HepG2 (cell line): ENCODE results near the gene B3GNT2. TPM values are rescaled to one million over a fixed set of nuclear protein-coding genes. Genes with fewer than 3 reads are reported as not detected.

ENCODE experiments used
- ATAC-seq: fragments of 200-7000 bp; cut with Tn5 transposase; 3 replicates; pipeline ENCODE4 v1.9.1; 2020; ENCODE audit warnings: mild to moderate bottlenecking, moderate library complexity
- BruUV-seq: library from RNA; stranded (reverse); fragments of 400-500 nt; replicated peaks from 2 replicates; lab custom pipeline; 2021; lab: Mats Ljungman, UMichigan
- CTCF ChIA-PET: fragments of 300-600 bp; formaldehyde crosslinking; extraction: SDS; loops from one replicate; lab custom pipeline; 2021; ENCODE audit warnings: low total read pairs, inconsistent platforms, low intra/inter-chr PET ratio; lab: Yijun Ruan, JAX
- POLR2A ChIA-PET: fragments of 350-600 bp; sonication (Branson Sonifier 250); formaldehyde crosslinking; loops from one replicate; lab custom pipeline; 2020; ENCODE audit warnings: antibody characterized with exemption, inconsistent platforms; lab: Yijun Ruan, JAX
- DNase-seq: peaks from one replicate; pipeline ENCODE4 v3.0.0-alpha.2; 2015; ENCODE audit warnings: low spot score
- FAIRE-seq: peaks from 3 replicates; lab custom pipeline; 2011; peaks lifted over from hg19 to GRCh38; lab: Jason Lieb, UNC
- H2AFZ ChIP-seq: one replicate; pipeline ENCODE4 v1.6.1; 2011; ENCODE audit warnings: low read length, inconsistent platforms
- H3K27ac ChIP-seq: fragments of 300-600 bp; 3 replicates; pipeline ENCODE4 v1.8.0; 2011; ENCODE audit warnings: mixed run types, mild to moderate bottlenecking, mixed read lengths, low read length, inconsistent platforms; ENCODE audit not compliant: insufficient read depth; ENCODE audit errors: extremely low read length
- H3K27me3 ChIP-seq, 2 experiments: fragments of 200-600 bp in 1 of 2; 2 replicates in 1 of 2; 3 replicates in 1 of 2; pipeline versions ENCODE4 v1.6.0 to v1.8.0; 2011; ENCODE audit warnings: low read length in 2 of 2, mild to moderate bottlenecking in 2 of 2, moderate library complexity in 2 of 2, inconsistent platforms in 1 of 2; ENCODE audit not compliant: insufficient read depth in 2 of 2, control insufficient read depth in 1 of 2
- H3K36me3 ChIP-seq, 2 experiments: fragments of 200-600 bp in 1 of 2; replicated peaks in 1 of 2; 2 replicates in 1 of 2; 3 replicates in 1 of 2; pipeline versions ENCODE4 v1.5.1 to v1.8.0; 2011; ENCODE audit warnings: low read length in 2 of 2, inconsistent platforms in 1 of 2; ENCODE audit not compliant: insufficient read depth in 2 of 2, control insufficient read depth in 1 of 2
- H3K4me1 ChIP-seq: 2 replicates; pipeline ENCODE4 v1.5.1; 2012; ENCODE audit warnings: low read length, inconsistent platforms; ENCODE audit not compliant: insufficient read depth
- H3K4me2 ChIP-seq: 2 replicates; pipeline ENCODE4 v1.6.0; 2011; ENCODE audit warnings: low read depth, low read length, inconsistent platforms
- H3K4me3 ChIP-seq, 3 experiments: fragments of 200-600 bp in 1 of 3; sonication (generic), shearing (Covaris generic) in 1 of 3; replicated peaks in 1 of 3; 2 replicates each; pipeline ENCODE4 v1.5.1; 2011 to 2016; ENCODE audit warnings: low read length in 3 of 3, inconsistent platforms in 2 of 3, low read depth in 2 of 3, mild to moderate bottlenecking in 2 of 3, control low read depth in 1 of 3, mixed read lengths in 1 of 3; ENCODE audit not compliant: insufficient read depth in 1 of 3
- H3K79me2 ChIP-seq: one replicate; pipeline ENCODE4 v1.6.1; 2011; ENCODE audit warnings: low read length, inconsistent platforms; ENCODE audit not compliant: insufficient read depth
- H3K9ac ChIP-seq: 2 replicates; pipeline ENCODE4 v1.6.0; 2011; ENCODE audit warnings: mild to moderate bottlenecking, low read depth, low read length, inconsistent platforms; ENCODE audit not compliant: insufficient read depth
- H3K9me3 ChIP-seq: 2 replicates; pipeline ENCODE4 v1.5.1; 2012; ENCODE audit warnings: mild to moderate bottlenecking, low read length
- H4K20me1 ChIP-seq: 2 replicates; pipeline ENCODE4 v1.6.0; 2011; ENCODE audit warnings: inconsistent platforms, mild to moderate bottlenecking, low read length, moderate library complexity; ENCODE audit not compliant: insufficient read depth
- MAF1 ChIP-seq: sonication (generic); formaldehyde crosslinking; IDR thresholded peaks from 2 replicates; pipeline ENCODE4 v1.5.0; 2020; ENCODE audit warnings: missing genetic modification reagents, borderline replicate concordance
- MAFG ChIP-seq: sonication (generic); formaldehyde crosslinking; IDR thresholded peaks from 2 replicates; pipeline ENCODE4 v1.5.1; 2020; ENCODE audit warnings: mild to moderate bottlenecking, missing genetic modification reagents
- SYNCRIP ChIP-seq: fragments of 200-400 bp; formaldehyde crosslinking; IDR thresholded peaks from 2 replicates; pipeline ENCODE4 v1.6.1; 2018; ENCODE audit warnings: mild to moderate bottlenecking, low read depth, low read length; ENCODE audit not compliant: insufficient read depth
- TBP ChIP-seq: sonication (generic); formaldehyde crosslinking; IDR thresholded peaks from 2 replicates; pipeline ENCODE4 v1.5.0; 2020; ENCODE audit warnings: missing genetic modification reagents
- ZNF510 ChIP-seq: sonication (generic); formaldehyde crosslinking; IDR thresholded peaks from 2 replicates; pipeline ENCODE4 v1.4.0; 2020; ENCODE audit warnings: low read depth, mild to moderate bottlenecking, missing genetic modification reagents
- ZNF558 ChIP-seq: sonication (generic); formaldehyde crosslinking; IDR thresholded peaks from 2 replicates; pipeline ENCODE4 v1.9.0; 2022; ENCODE audit warnings: mild to moderate bottlenecking, missing genetic modification reagents, borderline replicate concordance
- ZNF781 ChIP-seq: sonication (generic); formaldehyde crosslinking; IDR thresholded peaks from 2 replicates; pipeline ENCODE4 v1.5.1; 2020; ENCODE audit warnings: borderline replicate concordance, mild to moderate bottlenecking, missing genetic modification reagents; ENCODE audit errors: not compliant biosample characterization
- WGBS: methylation state at CpG from one replicate; pipeline ENCODE4 v1.1.6; 2017; ENCODE audit warnings: low lambda C conversion rate; 5-methylcytosine and 5-hydroxymethylcytosine counted together
- in situ Hi-C: cut with HindIII; loops from 2 replicates; pipeline ENCODE4 v1.10.0; 2017; ENCODE audit warnings: low pct_unique_long_range_greater_than_20kb; ENCODE audit not compliant: extremely low pct_ligation_motif_present
- intact Hi-C: fragments of 100-400 bp; cut with micrococcal nuclease; formaldehyde crosslinking; loops from one replicate; pipeline ENCODE4 v1.10.0; 2022; ENCODE audit not compliant: unreplicated experiment
- polyA plus RNA-seq, 8 experiments: library from polyadenylated mRNA; depleted of rRNA in 3 of 8; stranded (reverse) in 7 of 8; unstranded in 1 of 8; fragments of >200 nt; fragmentation: Illumina TruSeq in 4 of 8; extraction: Trizol in 4 of 8; gene quantifications; 2 replicates each; pipeline versions ENCODE4 v1.2.1 to v1.2.3, GENCODE V29; 2011 to 2016; ENCODE audit warnings: low read depth in 4 of 8, missing spikeins in 1 of 8, mixed read lengths in 1 of 8; ENCODE audit not compliant: insufficient read depth in 1 of 8
- total RNA-seq, 5 experiments: library from RNA; depleted of rRNA; stranded (reverse); fragments of >200 nt; fragmentation: Illumina TruSeq; extraction: Trizol; gene quantifications; 2 replicates each; pipeline ENCODE4 v1.2.3, GENCODE V29; 2016; ENCODE audit warnings: low read depth in 1 of 5
- TF ChIP-seq, protein P1 (sequence below): IDR thresholded peaks from 2 replicates; pipeline ENCODE4 v1.6.1; 2016; ENCODE audit warnings: low read depth
- TF ChIP-seq, protein P2 (sequence below): sonication (generic); formaldehyde crosslinking; IDR thresholded peaks from 2 replicates; pipeline ENCODE4 v1.4.0; 2020; ENCODE audit warnings: missing genetic modification reagents
- TF ChIP-seq, protein P3 (sequence below): sonication (generic); formaldehyde crosslinking; IDR thresholded peaks from 2 replicates; pipeline ENCODE4 v1.4.0; 2020; ENCODE audit warnings: mild to moderate bottlenecking, missing genetic modification reagents

B3GNT2 gene
- total and polyA plus RNA-seq, 2 of the 13 experiments (the other 11 are each of a cell fraction or from before 2014, with no cell fraction given) = 26.3 to 28.5 TPM

DNA sequence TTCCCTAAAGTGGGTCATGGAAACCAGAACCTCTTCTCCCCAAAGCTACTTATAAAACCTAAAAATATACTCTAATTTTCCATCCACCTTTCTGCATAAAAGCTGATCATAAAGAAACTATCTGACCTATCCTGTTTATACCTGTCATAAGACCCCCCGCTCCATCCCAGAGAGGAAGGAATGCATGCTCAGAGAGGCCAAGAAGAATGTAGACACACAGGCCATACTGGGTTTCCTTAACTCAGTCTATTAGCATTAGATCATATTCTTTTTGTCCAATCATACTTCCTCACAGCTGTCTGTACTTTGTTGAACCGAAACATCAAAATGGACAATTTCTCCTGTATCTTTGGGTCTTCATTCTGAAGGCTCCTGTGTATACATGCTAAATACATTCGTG is 52.3 kb downstream of the B3GNT2 start:
- no peak overlapping the region for H3K27ac ChIP-seq
- no peaks in the 10 kb centered on the region for H3K4me1 ChIP-seq
- no peak for TF ChIP-seq ZNF558
- no peak for TF ChIP-seq SYNCRIP
- no peak for TF ChIP-seq MAF1 (CRISPR knock-in tag)
- TF ChIP-seq ZNF781 (CRISPR knock-in tag) = no peak
- TF ChIP-seq, all 625 proteins: peak for 0
- no peak overlapping the region for H2AFZ ChIP-seq
- DNase-seq = no peak
- 51% methylated on average over 3 of the region's 3 CpGs for WGBS
- no peak overlapping the region for H3K4me2 ChIP-seq
- BruUV-seq = no TSS peak
- H3K36me3 ChIP-seq = no peaks in the 10 kb centered on the region
- in situ Hi-C loops (no loop called here), intact Hi-C loops (no loop called here)
- no peaks in the 10 kb centered on the region for H3K9me3 ChIP-seq
- ChIA-PET POLR2A (no interaction called here), CTCF (no interaction called here)
- H3K79me2 ChIP-seq = no peaks in the 10 kb centered on the region
- ATAC-seq = no peak
- H4K20me1 ChIP-seq = no peaks in the 10 kb centered on the region
- no peak overlapping the region for H3K4me3 ChIP-seq
- FAIRE-seq = no peak
- H3K27me3 ChIP-seq = no peaks in the 10 kb centered on the region
- no peak overlapping the region for H3K9ac ChIP-seq

DNA sequence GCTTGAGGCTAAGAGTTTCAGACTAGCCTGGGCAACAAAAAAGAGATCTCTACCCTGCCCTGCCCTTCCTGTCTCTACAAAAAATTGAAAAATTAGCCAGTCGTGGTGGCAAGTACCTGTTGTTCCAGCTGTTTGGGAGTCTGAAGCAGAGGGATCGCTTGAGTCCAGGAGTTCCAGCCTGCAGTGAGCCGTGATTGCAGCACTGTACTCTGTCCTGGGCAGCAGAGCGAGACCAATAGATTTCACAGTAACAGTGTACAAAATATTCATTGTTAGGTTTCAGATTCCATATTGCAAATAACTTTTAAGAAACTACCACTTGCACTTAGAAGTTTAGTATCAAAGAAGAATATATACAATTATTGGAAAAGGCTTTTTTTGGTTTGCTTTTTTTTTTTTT is 54.3 kb downstream of the B3GNT2 start:
- intact Hi-C loops = no loop called here
- Histone ChIP-seq H3K4me1 (peaks cover under 1% of the 10 kb centered on the region; the same call in 1 of the 2 replicates), H2AFZ (no peak overlapping the region), H3K27me3 (no peaks in the 10 kb centered on the region), H3K9me3 (0 out of 2 replicates have a peak, but pooled peaks cover 3% of the 10 kb centered on the region), H3K36me3 (no peaks in the 10 kb centered on the region), H3K4me2 (no peak overlapping the region), H3K79me2 (no peaks in the 10 kb centered on the region), H3K9ac (no peak overlapping the region), H3K27ac (no peak overlapping the region), H4K20me1 (no peaks in the 10 kb centered on the region), H3K4me3 (no peak overlapping the region)
- POLR2A ChIA-PET = no interaction called here
- CTCF ChIA-PET = no interaction called here
- ATAC-seq (peak; percentile 60), FAIRE-seq (no peak), DNase-seq (no peak)
- WGBS = 36% methylated on average over 4 of the region's 4 CpGs
- BruUV-seq = no TSS peak
- in situ Hi-C loops = no loop called here
- TF ChIP-seq, protein P1, sequence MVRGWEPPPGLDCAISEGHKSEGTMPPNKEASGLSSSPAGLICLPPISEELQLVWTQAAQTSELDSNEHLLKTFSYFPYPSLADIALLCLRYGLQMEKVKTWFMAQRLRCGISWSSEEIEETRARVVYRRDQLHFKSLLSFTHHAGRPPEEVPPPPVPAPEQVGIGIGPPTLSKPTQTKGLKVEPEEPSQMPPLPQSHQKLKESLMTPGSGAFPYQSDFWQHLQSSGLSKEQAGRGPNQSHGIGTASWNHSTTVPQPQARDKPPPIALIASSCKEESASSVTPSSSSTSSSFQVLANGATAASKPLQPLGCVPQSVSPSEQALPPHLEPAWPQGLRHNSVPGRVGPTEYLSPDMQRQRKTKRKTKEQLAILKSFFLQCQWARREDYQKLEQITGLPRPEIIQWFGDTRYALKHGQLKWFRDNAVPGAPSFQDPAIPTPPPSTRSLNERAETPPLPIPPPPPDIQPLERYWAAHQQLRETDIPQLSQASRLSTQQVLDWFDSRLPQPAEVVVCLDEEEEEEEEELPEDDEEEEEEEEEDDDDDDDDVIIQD (CRISPR knock-in tag) = no peak
- TF ChIP-seq MAFG (CRISPR knock-in tag) (no peak), TBP (CRISPR knock-in tag) (no peak), ZNF510 (CRISPR knock-in tag) (no peak)
- TF ChIP-seq, protein P2, sequence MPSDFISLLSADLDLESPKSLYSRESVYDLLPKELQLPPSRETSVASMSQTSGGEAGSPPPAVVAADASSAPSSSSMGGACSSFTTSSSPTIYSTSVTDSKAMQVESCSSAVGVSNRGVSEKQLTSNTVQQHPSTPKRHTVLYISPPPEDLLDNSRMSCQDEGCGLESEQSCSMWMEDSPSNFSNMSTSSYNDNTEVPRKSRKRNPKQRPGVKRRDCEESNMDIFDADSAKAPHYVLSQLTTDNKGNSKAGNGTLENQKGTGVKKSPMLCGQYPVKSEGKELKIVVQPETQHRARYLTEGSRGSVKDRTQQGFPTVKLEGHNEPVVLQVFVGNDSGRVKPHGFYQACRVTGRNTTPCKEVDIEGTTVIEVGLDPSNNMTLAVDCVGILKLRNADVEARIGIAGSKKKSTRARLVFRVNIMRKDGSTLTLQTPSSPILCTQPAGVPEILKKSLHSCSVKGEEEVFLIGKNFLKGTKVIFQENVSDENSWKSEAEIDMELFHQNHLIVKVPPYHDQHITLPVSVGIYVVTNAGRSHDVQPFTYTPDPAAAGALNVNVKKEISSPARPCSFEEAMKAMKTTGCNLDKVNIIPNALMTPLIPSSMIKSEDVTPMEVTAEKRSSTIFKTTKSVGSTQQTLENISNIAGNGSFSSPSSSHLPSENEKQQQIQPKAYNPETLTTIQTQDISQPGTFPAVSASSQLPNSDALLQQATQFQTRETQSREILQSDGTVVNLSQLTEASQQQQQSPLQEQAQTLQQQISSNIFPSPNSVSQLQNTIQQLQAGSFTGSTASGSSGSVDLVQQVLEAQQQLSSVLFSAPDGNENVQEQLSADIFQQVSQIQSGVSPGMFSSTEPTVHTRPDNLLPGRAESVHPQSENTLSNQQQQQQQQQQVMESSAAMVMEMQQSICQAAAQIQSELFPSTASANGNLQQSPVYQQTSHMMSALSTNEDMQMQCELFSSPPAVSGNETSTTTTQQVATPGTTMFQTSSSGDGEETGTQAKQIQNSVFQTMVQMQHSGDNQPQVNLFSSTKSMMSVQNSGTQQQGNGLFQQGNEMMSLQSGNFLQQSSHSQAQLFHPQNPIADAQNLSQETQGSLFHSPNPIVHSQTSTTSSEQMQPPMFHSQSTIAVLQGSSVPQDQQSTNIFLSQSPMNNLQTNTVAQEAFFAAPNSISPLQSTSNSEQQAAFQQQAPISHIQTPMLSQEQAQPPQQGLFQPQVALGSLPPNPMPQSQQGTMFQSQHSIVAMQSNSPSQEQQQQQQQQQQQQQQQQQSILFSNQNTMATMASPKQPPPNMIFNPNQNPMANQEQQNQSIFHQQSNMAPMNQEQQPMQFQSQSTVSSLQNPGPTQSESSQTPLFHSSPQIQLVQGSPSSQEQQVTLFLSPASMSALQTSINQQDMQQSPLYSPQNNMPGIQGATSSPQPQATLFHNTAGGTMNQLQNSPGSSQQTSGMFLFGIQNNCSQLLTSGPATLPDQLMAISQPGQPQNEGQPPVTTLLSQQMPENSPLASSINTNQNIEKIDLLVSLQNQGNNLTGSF (CRISPR knock-in tag) = no peak
- TF ChIP-seq, protein P3, sequence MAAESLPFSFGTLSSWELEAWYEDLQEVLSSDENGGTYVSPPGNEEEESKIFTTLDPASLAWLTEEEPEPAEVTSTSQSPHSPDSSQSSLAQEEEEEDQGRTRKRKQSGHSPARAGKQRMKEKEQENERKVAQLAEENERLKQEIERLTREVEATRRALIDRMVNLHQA = no peak
